IMR-90 (cell line): ENCODE data around the gene ELOB. TPM values are rescaled to one million over a fixed set of nuclear protein-coding genes. Genes with fewer than 3 reads are reported as not detected.
"Not testable (repeated sequence)": the region's sequence is repeated elsewhere in the genome, so short reads cannot be mapped to it uniquely, and the experiment has no call there.

Experiments
- ATAC-seq: fragments of 200-7000 bp; cut with Tn5 transposase; 2 replicates; pipeline ENCODE4 v1.9.1; 2020; ENCODE audit warnings: low read depth, mild to moderate bottlenecking, moderate library complexity
- BruUV-seq: library from RNA; stranded (reverse); fragments of 400-500 nt; replicated peaks from 2 replicates; lab custom pipeline; 2021; lab: Mats Ljungman, UMichigan
- CTCF ChIA-PET: fragments of 300-600 bp; formaldehyde crosslinking; extraction: SDS; loops from one replicate; lab custom pipeline; 2021; ENCODE audit warnings: antibody characterized with exemption; lab: Yijun Ruan, JAX
- POLR2A ChIA-PET: fragments of 300-600 bp; sonication (Branson Sonifier 250); formaldehyde crosslinking; loops from one replicate; lab custom pipeline; 2022; ENCODE audit warnings: antibody characterized with exemption; ENCODE audit not compliant: unreplicated experiment; lab: Charles Lee
- DNase-seq: peaks from one replicate; pipeline ENCODE4 v3.0.0; 2013
- H2AFZ ChIP-seq: replicated peaks from 2 replicates; pipeline ENCODE3; 2013; ENCODE audit warnings: low read length, mild to moderate bottlenecking; ENCODE audit not compliant: poor library complexity
- H2AK5ac ChIP-seq: 2 replicates; pipeline ENCODE4 v1.6.1; 2013; ENCODE audit warnings: low read depth, low read length, inconsistent platforms
- H2AK9ac ChIP-seq: replicated peaks from 2 replicates; pipeline ENCODE3; 2013; ENCODE audit warnings: mild to moderate bottlenecking, low read depth, low read length, moderate library complexity; ENCODE audit not compliant: poor library complexity
- H2BK120ac ChIP-seq: 2 replicates; pipeline ENCODE4 v1.6.1; 2013; ENCODE audit warnings: low read depth, low read length, inconsistent platforms
- H2BK15ac ChIP-seq: 3 replicates; pipeline ENCODE4 v1.6.1; 2013; ENCODE audit warnings: low read depth, low read length, inconsistent platforms
- H2BK20ac ChIP-seq: 2 replicates; pipeline ENCODE4 v1.6.1; 2013; ENCODE audit warnings: low read depth, mild to moderate bottlenecking, inconsistent platforms, low read length, moderate library complexity
- H2BK5ac ChIP-seq: 2 replicates; pipeline ENCODE4 v1.6.1; 2013; ENCODE audit warnings: mild to moderate bottlenecking, low read depth, low read length, inconsistent platforms; ENCODE audit not compliant: poor library complexity, severe bottlenecking
- H3K14ac ChIP-seq: replicated peaks from 2 replicates; pipeline ENCODE4 v1.6.1; 2013; ENCODE audit warnings: low read depth, low read length, inconsistent platforms
- H3K18ac ChIP-seq: 2 replicates; pipeline ENCODE4 v1.6.1; 2013; ENCODE audit warnings: low read depth, low read length, control low read depth
- H3K23ac ChIP-seq: 2 replicates; pipeline ENCODE4 v1.6.1; 2013; ENCODE audit warnings: low read depth, low read length, inconsistent platforms
- H3K27ac ChIP-seq: 2 replicates; pipeline ENCODE4 v1.5.1; 2013; ENCODE audit warnings: mild to moderate bottlenecking, control low read depth, low read length; ENCODE audit not compliant: insufficient read depth
- H3K27me3 ChIP-seq: 2 replicates; pipeline ENCODE4 v1.6.1; 2013; ENCODE audit warnings: low read length; ENCODE audit not compliant: control insufficient read depth, insufficient read depth
- H3K36me3 ChIP-seq: 2 replicates; pipeline ENCODE4 v1.6.1; 2013; ENCODE audit warnings: low read length, mixed read lengths; ENCODE audit not compliant: control insufficient read depth, insufficient read depth
- H3K4ac ChIP-seq: 2 replicates; pipeline ENCODE4 v1.6.1; 2013; ENCODE audit warnings: low read depth, low read length, inconsistent platforms
- H3K4me1 ChIP-seq: 2 replicates; pipeline ENCODE4 v1.6.1; 2013; ENCODE audit warnings: low read length, mixed read lengths; ENCODE audit not compliant: control insufficient read depth, insufficient read depth
- H3K4me2 ChIP-seq: 2 replicates; pipeline ENCODE4 v1.6.1; 2013; ENCODE audit warnings: low read depth, mild to moderate bottlenecking, control low read depth, low read length, moderate library complexity
- H3K4me3 ChIP-seq: 2 replicates; pipeline ENCODE4 v1.5.1; 2013; ENCODE audit warnings: low read depth, mild to moderate bottlenecking, control low read depth, low read length, moderate library complexity; ENCODE audit not compliant: insufficient read depth
- H3K56ac ChIP-seq: 2 replicates; pipeline ENCODE4 v1.6.1; 2013; ENCODE audit warnings: low read length, inconsistent platforms; ENCODE audit not compliant: insufficient read depth; ENCODE audit errors: extremely low read depth
- H3K79me1 ChIP-seq, 2 experiments: 2 replicates each; pipeline ENCODE4 v1.6.1; 2013; ENCODE audit warnings: low read length in 2 of 2, inconsistent platforms in 1 of 2, low read depth in 1 of 2
- H3K9ac ChIP-seq: 2 replicates; pipeline ENCODE4 v1.6.1; 2013; ENCODE audit warnings: low read depth, low read length, control low read depth
- H3K9me1 ChIP-seq: 2 replicates; pipeline ENCODE4 v1.6.1; 2013; ENCODE audit warnings: low read length, inconsistent platforms; ENCODE audit not compliant: insufficient read depth
- H3K9me3 ChIP-seq: 2 replicates; pipeline ENCODE4 v1.6.1; 2013; ENCODE audit warnings: low read length; ENCODE audit not compliant: control insufficient read depth, insufficient read depth
- H4K20me1 ChIP-seq: 2 replicates; pipeline ENCODE4 v1.6.1; 2013; ENCODE audit warnings: low read length, inconsistent platforms; ENCODE audit not compliant: insufficient read depth
- H4K5ac ChIP-seq: 2 replicates; pipeline ENCODE4 v1.6.1; 2013; ENCODE audit warnings: mild to moderate bottlenecking, low read depth, low read length, control low read depth
- H4K8ac ChIP-seq, 2 experiments: 2 replicates each; pipeline ENCODE4 v1.6.1; 2013; ENCODE audit warnings: low read depth in 2 of 2, low read length in 2 of 2, control low read depth in 1 of 2, inconsistent platforms in 1 of 2
- H4K91ac ChIP-seq: 2 replicates; pipeline ENCODE4 v1.6.1; 2013; ENCODE audit warnings: low read depth, low read length, inconsistent platforms; ENCODE audit not compliant: insufficient read depth
- FOS ChIP-seq: fragments of 150-350 bp; IDR thresholded peaks from 2 replicates; pipeline ENCODE4 v1.6.1; 2016; ENCODE audit warnings: low read depth, low read length
- WGBS, 2 experiments: methylation state at CpG; one replicate each; pipeline versions ENCODE4 v1.1.5 to v1.1.7; 2013; ENCODE audit warnings: missing lambda C conversion rate in 2 of 2; ENCODE audit not compliant: insufficient read length in 1 of 2; ENCODE audit errors: extremely low coverage in 2 of 2; 5-methylcytosine and 5-hydroxymethylcytosine counted together
- dilution Hi-C: fragments of 300-500 bp; cut with HindIII; formaldehyde crosslinking; loops from one replicate; pipeline ENCODE4 v1.14.3; 2018; ENCODE audit warnings: low sequenced_read_pairs; ENCODE audit not compliant: unreplicated experiment
- in situ Hi-C: fragments of 300-500 bp; cut with MboI; formaldehyde crosslinking; loops from 3 replicates; pipeline ENCODE4 v1.14.3; 2019; ENCODE audit warnings: low sequenced_read_pairs, inconsistent platforms, mixed read lengths
- intact Hi-C: fragments of 100-400 bp; cut with micrococcal nuclease; formaldehyde crosslinking; loops from 2 replicates; pipeline ENCODE4 v1.10.0; 2022
- polyA plus RNA-seq, 3 experiments: library from polyadenylated mRNA; depleted of rRNA; stranded (reverse); fragments of >200 nt; gene quantifications; 2 replicates each; pipeline ENCODE4 v1.2.3, GENCODE V29; 2012; ENCODE audit warnings: low replicate concordance in 1 of 3
- total RNA-seq: library from RNA; depleted of rRNA; stranded (reverse); fragments of >200 nt; gene quantifications from 2 replicates; pipeline ENCODE4 v1.2.3, GENCODE V29; 2012

The ELOB gene
- total and polyA plus RNA-seq, 2 of the 4 experiments (the other 2 are of a cell fraction), result 442 to 5,859 TPM

- H4K5ac ChIP-seq, result no peak overlapping the region
- H3K4me1 ChIP-seq, result no peaks in the 10 kb centered on the region
- H2BK120ac ChIP-seq, result no peak overlapping the region
- ChIA-PET CTCF (no interaction called here), POLR2A (no interaction called here)
- no peak overlapping the region for H2BK15ac ChIP-seq
- no peak overlapping the region for H4K91ac ChIP-seq
- H3K18ac ChIP-seq, result no peak overlapping the region
- BruUV-seq, result no TSS peak
- no peak overlapping the region for H2BK20ac ChIP-seq
- H3K36me3 ChIP-seq, result no peaks in the 10 kb centered on the region
- H3K9ac ChIP-seq, result no peak overlapping the region
- 93% methylated on average over 2 of the region's 7 CpGs; no CpG with 5 or more reads in 1 of the 2 experiments for WGBS, 2 experiments
- no peak overlapping the region for H3K56ac ChIP-seq
- H4K8ac ChIP-seq, result no peak overlapping the region
- no peak overlapping the region for H3K4me3 ChIP-seq
- no peaks in the 10 kb centered on the region for H3K9me1 ChIP-seq
- H2AFZ ChIP-seq, result no peak overlapping the region
- no peak for TF ChIP-seq FOS
- no peaks in the 10 kb centered on the region for H3K9me3 ChIP-seq
- ATAC-seq (no peak), DNase-seq (no peak)
- H2AK9ac ChIP-seq, result peak overlapping the region; percentile 57
- no peaks in the 10 kb centered on the region for H4K20me1 ChIP-seq
- H3K4ac ChIP-seq, result no peak overlapping the region
- H3K23ac ChIP-seq, result no peak overlapping the region
- no peak overlapping the region for H2AK5ac ChIP-seq
- no peaks in the 10 kb centered on the region for H3K79me1 ChIP-seq
- H2BK5ac ChIP-seq, result no peak overlapping the region
- no peak overlapping the region for H3K14ac ChIP-seq
- in situ Hi-C loops (no loop called here), intact Hi-C loops (no loop called here), dilution Hi-C loops (no loop called here)
- no peak overlapping the region for H3K27ac ChIP-seq
- H3K4me2 ChIP-seq, result no peak overlapping the region
- H3K27me3 ChIP-seq, result peaks cover 9% of the 10 kb centered on the region; the same call in 1 of the 2 replicates
These were observed 52.9 kb downstream of the ELOB start for GRCh38 chr16:2724088-2724676.

DNA sequence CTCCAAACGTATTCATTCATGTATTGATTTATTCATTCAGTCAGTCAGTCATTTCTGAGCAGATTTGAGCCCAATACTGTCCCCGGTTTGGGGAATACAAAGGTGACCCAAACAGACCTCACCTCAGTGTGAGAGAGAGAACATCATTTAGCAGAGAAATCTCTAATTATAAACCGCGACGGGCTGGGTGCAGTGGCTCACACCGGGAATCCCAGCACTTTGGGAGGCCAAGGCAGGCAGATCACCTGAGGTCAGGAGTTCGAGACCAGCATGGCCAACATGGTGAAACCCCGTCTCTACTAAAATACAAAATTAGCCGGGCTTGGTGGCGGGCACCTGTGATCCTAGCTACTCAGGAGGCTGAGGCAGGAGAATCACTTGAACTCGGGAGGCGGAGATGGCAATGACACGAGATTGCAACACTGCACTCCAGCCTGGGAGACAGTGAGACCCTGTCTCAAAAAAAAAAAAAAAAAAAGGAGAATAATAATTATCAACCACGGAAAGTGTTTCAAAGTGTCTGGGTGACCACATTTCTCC lies 55.4 kb downstream of the ELOB start:
- H2BK15ac ChIP-seq, H3K9me3 ChIP-seq, H4K20me1 ChIP-seq, H2AK9ac ChIP-seq, H2AK5ac ChIP-seq, H3K56ac ChIP-seq, H3K9me1 ChIP-seq, H3K23ac ChIP-seq, H3K79me1 ChIP-seq, H4K5ac ChIP-seq, intact Hi-C loops, H2BK5ac ChIP-seq, H3K36me3 ChIP-seq, H4K91ac ChIP-seq, CTCF ChIA-PET, H3K18ac ChIP-seq, DNase-seq, H3K27me3 ChIP-seq, dilution Hi-C loops, ATAC-seq, in situ Hi-C loops, H2BK20ac ChIP-seq, POLR2A ChIA-PET, BruUV-seq, H2BK120ac ChIP-seq, H3K4me1 ChIP-seq: not testable (repeated sequence)
- Histone ChIP-seq H3K14ac (peak overlapping the region; percentile 63), H3K27ac (peak overlapping the region; percentile 20), H3K4me2 (peak overlapping the region; percentile 78), H4K8ac (peak overlapping the region in 1 of 2 experiments; percentile 82; a peak in 2 of 4 replicates), H2AFZ (peak overlapping the region; percentile 35), H3K4me3 (peak overlapping the region; percentile 24; the same call in 1 of the 2 replicates), H3K9ac (peak overlapping the region; percentile 64), H3K4ac (peak overlapping the region; percentile 15; the same call in 1 of the 2 replicates)
- no CpG with 5 or more reads among the region's 14 CpGs for WGBS, 2 experiments
